ENCODE results near the gene ARFGAP1. TPM values are rescaled to one million over a fixed set of nuclear protein-coding genes. Genes with fewer than 3 reads are reported as not detected.

Gene ARFGAP1
- total RNA-seq, 1 experiment from 2014 or later = 127 TPM

- no peak overlapping the region for H3K4me3 Mint-ChIP-seq (ENCODE audit: low read depth, unreplicated experiment)
- DNase-seq = no peak
- no peaks in the 10 kb centered on the region for H3K9me3 Mint-ChIP-seq (ENCODE audit: low read depth, unreplicated experiment)
- intact Hi-C loops (cut with micrococcal nuclease; ENCODE audit: unreplicated experiment) = no loop called here
- H3K4me1 Mint-ChIP-seq (ENCODE audit: low read depth, unreplicated experiment) = peaks cover 6% of the 10 kb centered on the region
- TF ChIP-seq CTCF (IDR thresholded peaks at IDR 0.05; ENCODE audit: unreplicated experiment) = no peak
- peaks cover 9% of the 10 kb centered on the region for H3K36me3 Mint-ChIP-seq (ENCODE audit: insufficient read depth, unreplicated experiment)
- CTCF ChIA-PET = interaction anchor here (1.3 kb wide), 1 partner anchor 16 kb away, joined by 4 read pairs; no protein-coding TSS in a partner anchor
- no TSS peak for BruUV-seq (replicated peaks)
- peaks cover 52% of the 10 kb centered on the region for H3K27me3 Mint-ChIP-seq (ENCODE audit: unreplicated experiment)
- H3K27ac Mint-ChIP-seq (ENCODE audit: unreplicated experiment) = no peak overlapping the region
Observed at GRCh38 chr20:63241272-63241671, 31.3 kb upstream of the ARFGAP1 start.

- Mint-ChIP-seq H3K4me3 (ENCODE audit: low read depth, unreplicated experiment) (no peak overlapping the region), H3K27ac (ENCODE audit: unreplicated experiment) (no peak overlapping the region), H3K4me1 (ENCODE audit: low read depth, unreplicated experiment) (peaks cover 6% of the 10 kb centered on the region), H3K36me3 (ENCODE audit: insufficient read depth, unreplicated experiment) (peaks cover 9% of the 10 kb centered on the region), H3K9me3 (ENCODE audit: low read depth, unreplicated experiment) (no peaks in the 10 kb centered on the region), H3K27me3 (ENCODE audit: unreplicated experiment) (peaks cover 63% of the 10 kb centered on the region)
- BruUV-seq (replicated peaks) = no TSS peak
- CTCF ChIA-PET = no interaction called here
- DNase-seq = no peak
- TF ChIP-seq CTCF (IDR thresholded peaks at IDR 0.05; ENCODE audit: unreplicated experiment) = no peak
- intact Hi-C loops (cut with micrococcal nuclease; ENCODE audit: unreplicated experiment) = no loop called here
Observed at GRCh38 chr20:63242736-63243135, 29.9 kb upstream of the ARFGAP1 start.

- peaks cover 2% of the 10 kb centered on the region for H3K36me3 Mint-ChIP-seq (ENCODE audit: insufficient read depth, unreplicated experiment)
Observed at GRCh38 chr20:63243604-63244247, 28.9 kb upstream of the ARFGAP1 start.

DNA sequence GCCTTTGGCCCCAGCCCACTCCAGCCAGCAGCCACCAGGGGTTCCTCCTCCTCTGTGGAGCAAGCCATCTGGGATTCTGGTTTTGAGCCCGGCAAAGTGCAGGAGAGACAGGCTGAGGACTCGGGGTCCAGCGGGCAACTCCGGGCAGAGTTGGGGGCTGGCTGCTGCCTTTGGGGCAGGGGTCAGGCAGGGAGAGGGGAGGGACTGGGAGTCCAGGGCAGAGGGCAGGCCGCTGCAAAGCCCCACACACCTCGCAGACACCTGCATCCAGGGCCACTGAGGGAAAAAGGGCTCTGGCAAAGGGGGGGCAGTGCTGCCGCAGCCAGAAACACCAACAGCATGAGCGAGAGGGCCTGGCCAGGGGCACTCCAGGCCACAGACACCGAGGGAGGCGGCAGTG, 28.1 kb upstream of the ARFGAP1 start:
- intact Hi-C loops (cut with micrococcal nuclease; ENCODE audit: unreplicated experiment) = no loop called here
- no peaks in the 10 kb centered on the region for H3K9me3 Mint-ChIP-seq (ENCODE audit: low read depth, unreplicated experiment)
- no peaks in the 10 kb centered on the region for H3K4me1 Mint-ChIP-seq (ENCODE audit: low read depth, unreplicated experiment)
- no peak for TF ChIP-seq CTCF (IDR thresholded peaks at IDR 0.05; ENCODE audit: unreplicated experiment)
- H3K27ac Mint-ChIP-seq (ENCODE audit: unreplicated experiment) = no peak overlapping the region
- DNase-seq = no peak
- BruUV-seq (replicated peaks) = no TSS peak
- CTCF ChIA-PET = interaction anchor here (5.2 kb wide), 1 partner anchor 20 kb away, joined by 18 read pairs; no protein-coding TSS in a partner anchor
- peaks cover 80% of the 10 kb centered on the region for H3K27me3 Mint-ChIP-seq (ENCODE audit: unreplicated experiment)
- no peak overlapping the region for H3K4me3 Mint-ChIP-seq (ENCODE audit: low read depth, unreplicated experiment)
- H3K36me3 Mint-ChIP-seq (ENCODE audit: insufficient read depth, unreplicated experiment) = no peaks in the 10 kb centered on the region

More at GRCh38 chr20:63243604-63244247, 28.9 kb upstream of the ARFGAP1 start:
- no TSS peak for BruUV-seq (replicated peaks)
- Mint-ChIP-seq H3K4me1 (ENCODE audit: low read depth, unreplicated experiment) (peaks cover 1% of the 10 kb centered on the region), H3K9me3 (ENCODE audit: low read depth, unreplicated experiment) (no peaks in the 10 kb centered on the region), H3K4me3 (ENCODE audit: low read depth, unreplicated experiment) (no peak overlapping the region), H3K27ac (ENCODE audit: unreplicated experiment) (no peak overlapping the region), H3K27me3 (ENCODE audit: unreplicated experiment) (peaks cover 72% of the 10 kb centered on the region)
- no peak for TF ChIP-seq CTCF (IDR thresholded peaks at IDR 0.05; ENCODE audit: unreplicated experiment)
- DNase-seq = no peak
- CTCF ChIA-PET = no interaction called here
- intact Hi-C loops (cut with micrococcal nuclease; ENCODE audit: unreplicated experiment) = no loop called here

Data from Calu3 (cell line).